ENCODE results near the gene SBF1. TPM values are rescaled to one million over a fixed set of nuclear protein-coding genes. Genes with fewer than 3 reads are reported as not detected.

The SBF1 gene
- total RNA-seq, 5 donors from 2014 or later (not counting 1 experiment from before 2014, with no cell fraction given): 193 to 318 (median 308) TPM

- 77% methylated on average over 23 of the region's 23 CpGs for WGBS (ENCODE audit: insufficient coverage)
- Mint-ChIP-seq H3K27me3 (no peaks in the 10 kb centered on the region), H3K4me3 (no peak within 1 kb of the TSS), H3K27ac (no peak within 1 kb of the TSS), H3K36me3 (no peaks in the 10 kb centered on the region), H3K4me1 (peaks cover 9% of the 10 kb centered on the region in 3 donors), H3K9me3 (no peaks in the 10 kb centered on the region)
- no peaks in the 10 kb centered on the region for H3K36me3 ChIP-seq (ENCODE audit: control insufficient read depth in 2 of 2, extremely low read depth in 1 of 2, insufficient read depth in 1 of 2, low read length in 1 of 2)
- POLR2A ChIA-PET: no interaction called here
- no peak within 1 kb of the TSS for H3K4me3 ChIP-seq (ENCODE audit: control insufficient read depth in 1 of 2, extremely low read depth in 1 of 2, low read length in 1 of 2)
- no peak for ATAC-seq (replicated peaks in 1 of 4)
- CTCF ChIA-PET: no interaction called here
- DNase-seq: no peak
- no peaks in the 10 kb centered on the region for H3K9me3 ChIP-seq
- peaks cover 8 to 29% of the 10 kb centered on the region in 2 experiments for H3K4me1 ChIP-seq (ENCODE audit: control insufficient read depth in 1 of 2, extremely low read depth in 1 of 2, insufficient read depth in 2 of 2, low read length in 2 of 2)
- H3K27me3 ChIP-seq (replicated peaks in 1 of 2; ENCODE audit: control insufficient read depth in 2 of 2, extremely low read depth in 1 of 2, insufficient read depth in 2 of 2, low read length in 1 of 2): peaks cover 0 to 58% of the 10 kb centered on the region in 2 experiments
- no peak within 1 kb of the TSS for H3K27ac ChIP-seq (ENCODE audit: low read length)
Measured at GRCh38 chr22:50486561-50487289, 11.9 kb upstream of the SBF1 start, which contains the start of gene MIOX. Gene MIOX, plus strand, starts transcription at chr22:50486859. Its CDS starts 39 bp downstream, at chr22:50486898.

- ChIA-PET CTCF (no interaction called here), POLR2A (no interaction called here)
- H3K4me1 ChIP-seq (ENCODE audit: control insufficient read depth in 1 of 2, extremely low read depth in 1 of 2, insufficient read depth in 2 of 2, low read length in 2 of 2): peaks cover 6 to 27% of the 10 kb centered on the region in 2 experiments
- Mint-ChIP-seq H3K4me1 (peaks cover under 1 to 3% (median 3%) of the 10 kb centered on the region in 3 donors), H3K27me3 (no peaks in the 10 kb centered on the region), H3K36me3 (no peaks in the 10 kb centered on the region), H3K9me3 (no peaks in the 10 kb centered on the region), H3K27ac (no peak overlapping the region), H3K4me3 (no peak overlapping the region)
- no peak for ATAC-seq (replicated peaks in 1 of 4)
- no peaks in the 10 kb centered on the region for H3K9me3 ChIP-seq
- H3K27me3 ChIP-seq (replicated peaks in 1 of 2; ENCODE audit: control insufficient read depth in 2 of 2, extremely low read depth in 1 of 2, insufficient read depth in 2 of 2, low read length in 1 of 2): peaks cover 0 to 53% of the 10 kb centered on the region in 2 experiments
- no peaks in the 10 kb centered on the region for H3K36me3 ChIP-seq (ENCODE audit: control insufficient read depth in 2 of 2, extremely low read depth in 1 of 2, insufficient read depth in 1 of 2, low read length in 1 of 2)
- no peak overlapping the region for H3K4me3 ChIP-seq (ENCODE audit: control insufficient read depth in 1 of 2, extremely low read depth in 1 of 2, low read length in 1 of 2)
- 72% methylated on average over 21 of the region's 29 CpGs for WGBS (ENCODE audit: insufficient coverage)
- H3K27ac ChIP-seq (ENCODE audit: low read length): no peak overlapping the region
- no peak for DNase-seq
Measured at GRCh38 chr22:50485221-50486131, 10.6 kb upstream of the SBF1 start.

- H3K36me3 ChIP-seq (ENCODE audit: control insufficient read depth in 2 of 2, extremely low read depth in 1 of 2, insufficient read depth in 1 of 2, low read length in 1 of 2): no peaks in the 10 kb centered on the region
- Mint-ChIP-seq H3K27ac (no peak overlapping the region), H3K4me1 (peaks cover 5 to 9% (median 9%) of the 10 kb centered on the region in 3 donors), H3K9me3 (no peaks in the 10 kb centered on the region), H3K36me3 (no peaks in the 10 kb centered on the region), H3K4me3 (no peak overlapping the region), H3K27me3 (peaks cover 0 to 5% of the 10 kb centered on the region in 2 donors)
- ChIA-PET POLR2A (no interaction called here), CTCF (no interaction called here)
- peaks cover 6 to 26% of the 10 kb centered on the region in 2 experiments for H3K4me1 ChIP-seq (ENCODE audit: control insufficient read depth in 1 of 2, extremely low read depth in 1 of 2, insufficient read depth in 2 of 2, low read length in 2 of 2)
- H3K27me3 ChIP-seq (replicated peaks in 1 of 2; ENCODE audit: control insufficient read depth in 2 of 2, extremely low read depth in 1 of 2, insufficient read depth in 2 of 2, low read length in 1 of 2): peaks cover 0 to 48% of the 10 kb centered on the region in 2 experiments
- H3K9me3 ChIP-seq: no peaks in the 10 kb centered on the region
- no peak overlapping the region for H3K27ac ChIP-seq (ENCODE audit: low read length)
- DNase-seq: no peak
- no peak overlapping the region for H3K4me3 ChIP-seq (ENCODE audit: control insufficient read depth in 1 of 2, extremely low read depth in 1 of 2, low read length in 1 of 2)
- ATAC-seq (replicated peaks in 1 of 4): no peak
- 86% methylated on average over 25 of the region's 31 CpGs for WGBS (ENCODE audit: insufficient coverage)
Measured at GRCh38 chr22:50483977-50484853, 9.4 kb upstream of the SBF1 start.

- H3K4me3 ChIP-seq (ENCODE audit: control insufficient read depth in 1 of 2, extremely low read depth in 1 of 2, low read length in 1 of 2): no peak overlapping the region
- H3K4me3 Mint-ChIP-seq: peak overlapping the region in 1 of 3 donors; percentile 30
Measured at GRCh38 chr22:50483556-50483955, 8.7 kb upstream of the SBF1 start.

GRCh38 chr22:50483106-50483505 lies 8.3 kb upstream of the SBF1 start:
- Mint-ChIP-seq H3K4me1 (peaks cover 5 to 9% (median 9%) of the 10 kb centered on the region in 3 donors), H3K27ac (no peak overlapping the region), H3K9me3 (no peaks in the 10 kb centered on the region), H3K27me3 (peaks cover 0 to 5% of the 10 kb centered on the region in 2 donors), H3K36me3 (no peaks in the 10 kb centered on the region), H3K4me3 (peak overlapping the region in 2 of 3 donors; percentile 21 to 30)
- Histone ChIP-seq H3K4me3 (ENCODE audit: control insufficient read depth in 1 of 2, extremely low read depth in 1 of 2, low read length in 1 of 2) (no peak overlapping the region), H3K36me3 (ENCODE audit: control insufficient read depth in 2 of 2, extremely low read depth in 1 of 2, insufficient read depth in 1 of 2, low read length in 1 of 2) (no peaks in the 10 kb centered on the region), H3K27me3 (replicated peaks in 1 of 2; ENCODE audit: control insufficient read depth in 2 of 2, extremely low read depth in 1 of 2, insufficient read depth in 2 of 2, low read length in 1 of 2) (peaks cover 0 to 47% of the 10 kb centered on the region in 2 experiments), H3K4me1 (ENCODE audit: control insufficient read depth in 1 of 2, extremely low read depth in 1 of 2, insufficient read depth in 2 of 2, low read length in 2 of 2) (peaks cover 6 to 26% of the 10 kb centered on the region in 2 experiments), H3K27ac (ENCODE audit: low read length) (no peak overlapping the region), H3K9me3 (no peaks in the 10 kb centered on the region)
- no peak for DNase-seq
- ATAC-seq (replicated peaks in 1 of 4): no peak
- ChIA-PET POLR2A (no interaction called here), CTCF (no interaction called here)
- 95% methylated on average over 9 of the region's 10 CpGs for WGBS (ENCODE audit: insufficient coverage)

More at GRCh38 chr22:50483556-50483955, 8.7 kb upstream of the SBF1 start:
- Mint-ChIP-seq H3K27ac (no peak overlapping the region), H3K27me3 (peaks cover 0 to 5% of the 10 kb centered on the region in 2 donors), H3K4me1 (peaks cover 5 to 9% (median 9%) of the 10 kb centered on the region in 3 donors), H3K9me3 (no peaks in the 10 kb centered on the region), H3K36me3 (no peaks in the 10 kb centered on the region)
- no peak for DNase-seq
- no peaks in the 10 kb centered on the region for H3K36me3 ChIP-seq (ENCODE audit: control insufficient read depth in 2 of 2, extremely low read depth in 1 of 2, insufficient read depth in 1 of 2, low read length in 1 of 2)
- ChIA-PET POLR2A (no interaction called here), CTCF (no interaction called here)
- no peak overlapping the region for H3K27ac ChIP-seq (ENCODE audit: low read length)
- ATAC-seq (replicated peaks in 1 of 4): no peak
- H3K27me3 ChIP-seq (replicated peaks in 1 of 2; ENCODE audit: control insufficient read depth in 2 of 2, extremely low read depth in 1 of 2, insufficient read depth in 2 of 2, low read length in 1 of 2): peaks cover 0 to 48% of the 10 kb centered on the region in 2 experiments
- peaks cover 6 to 26% of the 10 kb centered on the region in 2 experiments for H3K4me1 ChIP-seq (ENCODE audit: control insufficient read depth in 1 of 2, extremely low read depth in 1 of 2, insufficient read depth in 2 of 2, low read length in 2 of 2)
- 89% methylated on average over 8 of the region's 8 CpGs for WGBS (ENCODE audit: insufficient coverage)
- H3K9me3 ChIP-seq: no peaks in the 10 kb centered on the region
